Mammary microvascular endothelial cell (primary cell): ENCODE data around the gene CDON. TPM values are rescaled to one million over a fixed set of nuclear protein-coding genes. Genes with fewer than 3 reads are reported as not detected.

Experiments
- total RNA-seq: library from RNA; depleted of rRNA; stranded (reverse); fragments of >200 nt; gene quantifications from 2 replicates; pipeline ENCODE4 v1.2.3, GENCODE V29; 2015

Gene CDON
- 0.67 and 1.7 TPM in 2 replicates for total RNA-seq

GRCh38 chr11:126062679-126063506, at the start of gene CDON:
TSS of gene CDON (minus strand) at chr11:126062866. CDS start at chr11:126023476, 39,390 bp downstream.

GRCh38 chr11:125945797-125946520, 116.7 kb downstream of the CDON start, which contains the start of gene VSIG10L2:
TSS of gene VSIG10L2 (plus strand) at chr11:125946044. CDS start at chr11:125946056, 12 bp downstream.

Other genes with a start within 250 kb of the CDON start
- not detected in 2 replicates for gene PATE4, start 229.6 kb downstream of the CDON start, total RNA-seq
- 10.3 and 11.2 TPM in 2 replicates for gene HYLS1, start 175.2 kb downstream of the CDON start, total RNA-seq
- 7.0 and 9.3 TPM in 2 replicates for gene PUS3, start 159.7 kb downstream of the CDON start, total RNA-seq
- gene DDX25, start 158.4 kb downstream of the CDON start, total RNA-seq = not detected in 2 replicates
- gene VSIG10L2, start 116.8 kb downstream of the CDON start, total RNA-seq = not detected in 2 replicates
- 14.6 and 15.0 TPM in 2 replicates for gene RPUSD4, start 148.8 kb upstream of the CDON start, total RNA-seq
- 23.8 and 30.2 TPM in 2 replicates for gene FAM118B, start 148.9 kb upstream of the CDON start, total RNA-seq
- gene SRPRA, start 206.0 kb upstream of the CDON start, total RNA-seq = 107 and 109 TPM in 2 replicates
- gene FOXRED1, start 206.3 kb upstream of the CDON start, total RNA-seq = 17.4 and 25.7 TPM in 2 replicates
- 4.6 and 5.2 TPM in 2 replicates for gene TIRAP, start 220.2 kb upstream of the CDON start, total RNA-seq
- 31.0 and 33.1 TPM in 2 replicates for gene DCPS, start 241.2 kb upstream of the CDON start, total RNA-seq